Left ventricle myocardium superior (tissue), 1 donor: ENCODE results near the gene RSPO3. TPM values are rescaled to one million over a fixed set of nuclear protein-coding genes. Genes with fewer than 3 reads are reported as not detected.

Experiments
- ATAC-seq: fragments of 200-7000 bp; cut with Tn5 transposase; one replicate; pipeline ENCODE4 v1.9.1; 2020; ENCODE audit warnings: mild to moderate bottlenecking, moderate library complexity
- DNase-seq: peaks from one replicate; pipeline ENCODE4 v3.0.0-alpha.2; 2020
- intact Hi-C: fragments of 100-400 bp; cut with micrococcal nuclease; formaldehyde crosslinking; loops from one replicate; pipeline ENCODE4 v1.11.0; 2022
- total RNA-seq: library from RNA; stranded (reverse); fragmentation: NEBNext Ultra II Directional; extraction: Animal tissue kit (Norgen Biotek cat#: 25700); gene quantifications from one replicate; pipeline ENCODE4 v1.2.1, GENCODE V29; 2021
- donor health status: DM: no; HTN: yes; CAD: no; lungs with severe emphysema.

Gene RSPO3
- total RNA-seq, 1 donor from 2014 or later, result 0.57 TPM

GRCh38 chr6:127103482-127103881 lies 15.0 kb upstream of the RSPO3 start:
- intact Hi-C loops, result no loop called here
- no peak for DNase-seq
- ATAC-seq, result no peak

- intact Hi-C loops, result no loop called here
- DNase-seq, result no peak
- ATAC-seq, result no peak
These were observed 10.6 kb upstream of the RSPO3 start for GRCh38 chr6:127107916-127108315.

- intact Hi-C loops, result no loop called here
- DNase-seq (no peak), ATAC-seq (no peak)
These were observed 7.8 kb upstream of the RSPO3 start for GRCh38 chr6:127110712-127111111.

- ATAC-seq (no peak), DNase-seq (no peak)
- intact Hi-C loops, result no loop called here
These were observed 6.9 kb upstream of the RSPO3 start for GRCh38 chr6:127111526-127111925.

GRCh38 chr6:127114214-127114760 lies 4.2 kb upstream of the RSPO3 start:
- intact Hi-C loops, result no loop called here
- DNase-seq (no peak), ATAC-seq (no peak)

GRCh38 chr6:127115084-127115655 lies 3.3 kb upstream of the RSPO3 start:
- ATAC-seq (no peak), DNase-seq (no peak)
- intact Hi-C loops, result no loop called here

- ATAC-seq (no peak), DNase-seq (no peak)
- intact Hi-C loops, result no loop called here
These were observed 2.7 kb upstream of the RSPO3 start for GRCh38 chr6:127115746-127116145.

GRCh38 chr6:127117979-127118297 lies 533 bp upstream of the RSPO3 start:
- no peak for ATAC-seq
- intact Hi-C loops, result no loop called here
- no peak for DNase-seq

- DNase-seq (peak; percentile 27), ATAC-seq (peak; percentile 39)
- intact Hi-C loops, result no loop called here
These were observed 891 bp downstream of the RSPO3 start for GRCh38 chr6:127119102-127120022.

GRCh38 chr6:127120023-127120786 lies 1.7 kb downstream of the RSPO3 start:
- intact Hi-C loops, result no loop called here
- ATAC-seq (no peak), DNase-seq (peak; percentile 27)

GRCh38 chr6:127120787-127121636 lies 2.5 kb downstream of the RSPO3 start:
- ATAC-seq, result peak; percentile 84
- intact Hi-C loops, result no loop called here

GRCh38 chr6:127121637-127121960 lies 3.1 kb downstream of the RSPO3 start:
- DNase-seq, result no peak
- intact Hi-C loops, result no loop called here
- no peak for ATAC-seq

More at GRCh38 chr6:127120787-127121636, 2.5 kb downstream of the RSPO3 start:
- DNase-seq, result peak; percentile 72

GRCh38 chr6:127124172-127124571 lies 5.7 kb downstream of the RSPO3 start:
- intact Hi-C loops, result no loop called here
- ATAC-seq (no peak), DNase-seq (no peak)

- ATAC-seq (no peak), DNase-seq (no peak)
- intact Hi-C loops, result no loop called here
These were observed 6.2 kb downstream of the RSPO3 start for GRCh38 chr6:127124680-127125079.

GRCh38 chr6:127128066-127128465 lies 9.6 kb downstream of the RSPO3 start:
- DNase-seq, result no peak
- intact Hi-C loops, result no loop called here
- no peak for ATAC-seq

GRCh38 chr6:127129251-127129650 lies 10.8 kb downstream of the RSPO3 start:
- intact Hi-C loops, result no loop called here
- ATAC-seq (no peak), DNase-seq (no peak)

- intact Hi-C loops, result no loop called here
- ATAC-seq (no peak), DNase-seq (no peak)
These were observed 12.8 kb downstream of the RSPO3 start for GRCh38 chr6:127131275-127131674.

GRCh38 chr6:127131772-127132376 lies 13.4 kb downstream of the RSPO3 start:
- ATAC-seq (no peak), DNase-seq (no peak)
- intact Hi-C loops, result no loop called here

GRCh38 chr6:127134136-127134535 lies 15.7 kb downstream of the RSPO3 start:
- intact Hi-C loops, result no loop called here
- DNase-seq (no peak), ATAC-seq (no peak)
